GM12891 (cell line): ENCODE results near the gene OSGIN1.
"Not testable (repeated sequence)": the region's sequence is repeated elsewhere in the genome, so short reads cannot be mapped to it uniquely, and the experiment has no call there.

ENCODE experiments used
- DNase-seq: peaks from one replicate; pipeline ENCODE4 v3.0.0; 2011; ENCODE audit warnings: low spot score; ENCODE audit not compliant: insufficient read length
- FAIRE-seq: peaks from 2 replicates; lab custom pipeline; 2011; peaks lifted over from hg19 to GRCh38; lab: Jason Lieb, UNC
- PAX5 ChIP-seq: IDR thresholded peaks from 2 replicates; pipeline ENCODE4 v1.6.1; 2011; ENCODE audit warnings: low read length, moderate library complexity, mild to moderate bottlenecking; ENCODE audit not compliant: insufficient read depth, severe bottlenecking
- POLR2A ChIP-seq: IDR thresholded peaks from 2 replicates; pipeline ENCODE4 v1.6.1; 2011; ENCODE audit warnings: low read depth, low read length, control low read depth
- POLR2AphosphoS5 ChIP-seq: IDR thresholded peaks from 2 replicates; pipeline ENCODE4 v1.6.1; 2011; ENCODE audit warnings: low read depth, low read length, control low read depth
- POU2F2 ChIP-seq: IDR thresholded peaks from 2 replicates; pipeline ENCODE4 v1.6.1; 2011; ENCODE audit warnings: low read depth, mild to moderate bottlenecking, control low read depth, low read length, moderate library complexity
- SPI1 ChIP-seq: IDR thresholded peaks from 2 replicates; pipeline ENCODE4 v1.6.1; 2011; ENCODE audit warnings: low read depth, low read length, control low read depth
- TAF1 ChIP-seq: IDR thresholded peaks from 2 replicates; pipeline ENCODE4 v1.6.1; 2011; ENCODE audit warnings: low read depth, low read length, control low read depth

OSGIN1 gene

DNA sequence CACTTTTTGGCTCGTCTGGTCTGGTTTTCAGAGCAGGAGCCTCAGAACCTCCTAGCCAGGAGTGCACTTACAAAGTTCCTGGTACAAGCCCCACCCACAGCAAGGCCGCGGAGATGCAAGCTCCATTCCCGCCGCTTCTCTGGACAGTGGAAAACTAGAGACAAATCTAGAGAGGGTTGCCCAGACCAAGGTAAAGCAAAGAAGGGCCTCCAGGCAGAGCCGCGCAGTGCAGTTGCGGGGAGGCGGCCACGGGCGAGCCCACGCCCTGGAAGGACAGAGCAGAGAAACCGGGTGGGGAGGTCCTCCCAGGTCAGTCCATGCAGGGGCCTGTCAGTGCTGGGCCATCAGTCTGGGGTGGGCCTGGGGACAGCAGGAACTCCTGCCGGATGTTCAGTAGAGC lies 11.0 kb upstream of the OSGIN1 start:
- TF ChIP-seq SPI1, result no peak
- TF ChIP-seq POLR2AphosphoS5, result no peak
- no peak for TF ChIP-seq PAX5
- TF ChIP-seq TAF1, result no peak
- no peak for TF ChIP-seq POU2F2
- no peak for TF ChIP-seq POLR2A
- FAIRE-seq, result no peak
- no peak for DNase-seq

DNA sequence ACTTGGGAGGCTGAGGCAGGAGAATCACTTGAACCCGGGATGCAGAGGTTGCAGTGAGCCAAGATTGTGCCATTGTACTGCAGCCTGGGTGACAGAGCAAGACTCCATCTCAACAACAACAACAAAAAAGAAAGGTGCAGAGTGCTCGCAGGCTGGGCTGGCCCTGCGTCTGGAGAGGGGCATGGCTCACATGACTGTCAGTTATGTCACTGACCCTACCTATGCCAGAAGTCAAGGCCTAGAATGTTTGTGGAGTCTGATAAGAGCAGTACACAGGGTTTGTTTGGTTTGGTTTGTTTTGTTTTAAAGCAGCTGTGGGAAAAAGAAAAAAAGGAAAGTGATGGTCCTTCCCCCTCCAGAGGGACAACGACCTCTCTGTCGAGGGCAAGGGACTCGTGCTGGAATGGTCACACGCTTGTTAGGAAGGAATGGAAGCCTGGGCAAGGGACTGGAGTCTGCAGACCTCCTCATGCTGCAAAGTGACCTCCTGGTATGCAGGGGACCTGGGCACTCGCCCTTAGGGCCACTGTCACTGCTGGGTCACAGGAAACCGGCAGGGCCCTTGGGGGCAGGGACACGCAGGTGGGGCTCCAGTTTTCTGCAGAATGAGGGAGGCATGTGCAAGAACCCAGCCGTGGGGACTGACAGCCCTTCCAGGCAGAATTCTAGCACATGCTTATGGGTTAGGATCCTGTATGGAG lies 10.1 kb upstream of the OSGIN1 start:
- DNase-seq, result no peak

DNA sequence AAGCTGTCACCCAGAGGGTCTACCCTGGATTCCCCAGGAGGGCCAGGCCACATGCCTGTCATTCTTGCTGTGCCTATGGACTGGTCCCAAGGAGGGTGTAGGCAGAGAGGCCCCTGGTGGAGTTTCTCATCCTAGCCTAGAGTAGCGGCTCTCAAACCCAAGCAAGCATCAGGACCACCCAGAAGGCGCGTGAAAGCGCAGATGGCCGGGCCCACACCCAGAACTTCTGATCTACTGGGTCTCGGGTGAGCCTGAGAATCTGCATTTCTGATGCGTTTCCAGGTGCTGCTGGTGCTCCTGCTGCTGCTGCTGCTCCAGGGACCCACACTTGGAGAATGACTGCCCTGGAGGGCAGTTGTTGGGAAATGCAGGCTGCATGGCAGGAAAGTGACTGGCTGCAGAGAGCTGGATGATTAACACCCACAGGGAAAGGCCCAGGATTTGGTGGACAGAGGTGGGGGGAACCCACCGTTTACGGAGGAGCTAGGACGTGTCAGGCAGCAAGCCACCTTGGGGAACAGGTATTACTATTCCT lies 9.5 kb upstream of the OSGIN1 start:
- DNase-seq, result no peak
- TF ChIP-seq SPI1, result no peak
- no peak for TF ChIP-seq POLR2AphosphoS5
- TF ChIP-seq PAX5, result no peak
- no peak for TF ChIP-seq TAF1
- no peak for TF ChIP-seq POU2F2
- TF ChIP-seq POLR2A, result no peak
- FAIRE-seq, result no peak

More for the DNA sequence above, 10.1 kb upstream of the OSGIN1 start:
- no peak for FAIRE-seq
- TF ChIP-seq TAF1 (no peak), POLR2A (no peak), PAX5 (no peak), POU2F2 (no peak), SPI1 (no peak), POLR2AphosphoS5 (no peak)

DNA sequence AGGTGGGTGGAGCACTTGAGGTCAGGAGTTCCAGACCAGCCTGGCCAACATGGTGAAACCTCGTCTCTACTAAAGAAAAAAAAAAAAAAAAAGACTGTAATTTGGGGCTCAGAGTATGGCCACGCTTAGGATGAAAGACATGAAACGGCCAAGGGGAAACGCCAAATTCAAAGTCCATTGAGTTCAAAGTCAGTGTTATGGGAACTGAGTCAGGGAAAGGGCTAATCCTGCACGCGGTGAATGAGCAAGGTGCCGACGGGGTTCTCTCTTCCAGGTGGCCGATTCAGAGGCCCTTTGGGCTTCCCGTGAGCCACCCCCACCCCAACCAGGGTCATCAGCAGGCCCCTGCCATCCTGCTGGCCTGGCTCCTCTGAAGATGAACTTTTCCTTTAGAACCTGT lies 7.5 kb upstream of the OSGIN1 start:
- no peak for FAIRE-seq
- DNase-seq, result no peak
- TF ChIP-seq TAF1 (no peak), POLR2AphosphoS5 (no peak), SPI1 (no peak), POU2F2 (no peak), POLR2A (no peak), PAX5 (no peak)

DNA sequence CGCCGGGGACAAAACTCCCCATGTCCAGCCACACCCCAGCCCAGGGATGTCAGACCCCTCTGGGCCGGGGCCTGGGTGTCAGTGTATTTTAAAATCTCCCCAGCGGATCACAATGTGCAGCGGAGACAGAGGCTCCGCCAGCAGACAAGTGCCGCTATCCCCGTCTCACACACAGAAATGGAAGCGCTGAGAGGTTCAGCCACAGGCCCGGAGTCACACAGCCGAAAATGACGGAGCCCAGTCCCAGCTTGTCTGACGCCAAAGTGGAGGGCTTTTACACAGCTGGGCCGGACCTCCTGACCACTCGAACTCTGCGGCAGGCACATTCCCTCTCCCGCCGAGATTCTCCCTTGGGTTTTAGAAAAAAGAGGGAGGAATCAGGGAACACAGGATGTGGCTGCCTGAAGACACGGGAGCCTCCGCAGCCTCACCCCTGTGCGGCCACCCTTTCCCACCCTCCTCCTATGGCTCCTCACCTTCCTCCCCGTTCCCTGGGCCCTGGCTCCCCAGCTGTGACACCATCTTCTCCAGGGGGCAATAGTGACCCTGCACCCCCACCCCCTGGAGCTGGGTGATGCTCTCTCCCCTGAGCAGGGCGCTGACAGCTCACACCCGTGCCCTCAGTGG lies 6.8 kb upstream of the OSGIN1 start:
- TF ChIP-seq POLR2A (no peak), PAX5 (no peak), SPI1 (no peak), TAF1 (no peak), POLR2AphosphoS5 (no peak), POU2F2 (no peak)
- no peak for FAIRE-seq
- DNase-seq, result no peak

DNA sequence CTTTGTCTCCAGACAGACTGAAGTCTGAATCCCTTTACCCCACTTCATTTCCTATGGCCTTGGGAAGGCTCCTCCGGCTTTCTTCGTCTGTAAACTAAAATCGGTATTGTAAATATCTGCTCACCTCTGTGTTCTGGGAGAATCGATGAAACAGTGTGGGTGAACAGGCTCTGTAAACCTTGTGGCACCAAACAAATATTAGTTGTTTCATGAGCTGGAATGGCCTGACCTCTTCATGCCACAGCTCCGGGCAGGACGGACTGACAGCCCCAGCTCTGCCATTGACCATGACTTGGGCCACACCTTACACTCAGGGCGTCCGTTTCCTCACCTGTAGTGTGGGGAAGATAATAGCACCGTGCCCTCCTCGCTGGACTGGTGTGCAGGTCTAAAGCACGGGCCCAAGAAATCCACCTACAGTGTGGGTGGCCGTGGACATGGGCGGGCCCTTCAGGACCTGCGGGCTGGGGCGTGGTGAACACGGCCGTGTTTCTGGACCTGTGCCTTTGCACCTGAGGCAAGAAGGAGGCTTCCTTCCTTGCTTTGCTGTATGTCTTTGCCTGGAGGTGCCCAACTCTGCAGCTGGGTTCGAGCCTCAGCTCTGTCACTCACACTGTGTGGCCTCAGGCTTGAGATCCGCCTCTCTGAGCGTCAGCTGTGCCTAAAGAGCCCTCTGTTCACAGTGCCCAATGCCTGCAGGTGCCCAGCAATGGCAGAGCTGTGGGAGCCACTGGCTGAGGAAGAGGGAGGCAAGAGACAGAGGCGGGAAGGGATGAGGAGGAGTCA lies 6.1 kb upstream of the OSGIN1 start:
- no peak for FAIRE-seq
- DNase-seq, result no peak
- TF ChIP-seq PAX5 (no peak), POU2F2 (no peak), POLR2A (no peak), POLR2AphosphoS5 (no peak), TAF1 (no peak), SPI1 (no peak)

DNA sequence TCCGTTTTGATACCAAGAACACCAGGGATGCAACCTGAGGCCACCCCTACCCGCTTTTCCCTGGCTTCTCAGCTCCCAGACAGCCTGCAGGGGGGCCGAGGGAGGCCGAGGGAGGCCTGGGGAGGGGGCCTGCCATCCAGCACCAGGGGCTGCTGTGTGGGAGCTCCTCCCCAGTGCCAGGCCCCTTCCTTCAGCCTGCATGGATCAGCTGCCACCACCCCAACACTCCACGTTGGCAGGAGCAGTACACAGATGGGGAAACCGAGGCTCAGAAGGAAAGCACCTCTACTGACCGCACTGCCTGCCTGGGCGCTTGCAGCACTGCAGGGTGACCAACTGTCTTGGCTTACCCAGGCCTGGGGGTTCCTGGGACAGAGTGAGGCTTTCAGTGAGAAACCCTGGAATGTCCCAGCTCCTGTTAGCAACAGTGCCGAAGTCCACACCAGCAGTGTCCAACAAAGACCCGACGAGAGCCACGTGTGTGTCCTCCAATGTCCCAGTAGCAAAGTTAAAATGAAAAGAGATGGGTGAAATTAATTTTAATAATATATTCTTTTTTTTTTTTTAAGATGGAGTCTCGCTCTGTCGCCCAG lies 5.3 kb upstream of the OSGIN1 start:
- DNase-seq (no peak), FAIRE-seq (no peak)
- TF ChIP-seq POLR2A, result no peak
- TF ChIP-seq TAF1, result no peak
- no peak for TF ChIP-seq POLR2AphosphoS5
- TF ChIP-seq PAX5, result no peak
- TF ChIP-seq POU2F2, result no peak
- TF ChIP-seq SPI1, result no peak

DNA sequence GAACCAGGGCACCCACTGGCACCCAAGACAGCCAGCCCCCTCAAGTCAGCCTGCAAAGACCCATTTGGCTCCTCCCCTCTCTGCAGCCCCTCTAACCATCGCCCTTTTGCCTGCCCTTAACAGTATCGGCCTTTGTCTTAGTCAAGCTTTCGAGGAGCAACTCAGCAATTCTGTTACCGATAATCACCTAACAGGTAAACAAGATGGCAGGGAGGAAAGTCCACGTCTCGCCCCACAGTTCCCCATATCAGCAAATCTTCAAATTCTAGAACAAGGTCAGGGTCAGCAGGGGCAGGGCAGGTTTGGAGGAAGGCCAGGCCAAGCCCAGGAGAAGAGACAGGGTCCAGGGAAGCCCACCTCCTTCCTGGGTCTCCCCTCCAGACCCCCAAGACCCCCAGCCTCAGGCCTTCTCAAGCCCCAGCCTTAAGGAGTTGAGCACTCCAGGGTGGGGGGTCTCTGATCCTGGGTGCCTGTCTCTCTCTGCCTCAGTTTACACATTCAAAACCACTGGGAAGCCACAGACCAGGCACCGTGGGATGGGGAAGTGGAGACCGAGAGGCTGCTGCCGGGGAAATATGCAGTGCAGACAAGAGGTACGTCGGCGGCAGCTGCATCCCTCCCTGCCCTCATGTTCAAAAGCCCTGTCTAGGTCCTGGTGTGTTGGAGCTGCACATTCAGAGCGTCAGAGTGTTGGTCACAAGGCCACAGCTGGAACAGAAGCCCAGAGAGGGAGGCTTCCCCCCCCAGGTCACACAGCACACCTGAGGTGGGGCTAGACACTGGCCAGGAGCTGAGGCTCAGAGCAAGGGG lies 3.9 kb upstream of the OSGIN1 start:
- no peak for DNase-seq
- TF ChIP-seq SPI1 (no peak), PAX5 (no peak)
- no peak for FAIRE-seq

DNA sequence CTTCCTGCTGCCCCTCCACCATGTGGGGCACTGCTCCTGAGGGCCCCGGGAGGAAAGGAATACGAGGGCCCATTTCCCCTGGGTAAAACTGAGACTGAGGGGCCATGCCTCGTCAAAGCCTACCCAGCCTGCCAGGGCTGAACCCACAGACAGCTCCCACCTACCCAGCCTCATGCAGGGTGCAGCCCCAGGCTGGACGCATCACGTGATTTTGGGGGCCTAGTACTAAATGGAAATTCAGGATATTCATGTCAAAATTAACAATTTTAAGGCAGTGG lies 3.4 kb upstream of the OSGIN1 start:
- TF ChIP-seq SPI1 (no peak), POLR2AphosphoS5 (no peak), PAX5 (no peak), TAF1 (no peak), POLR2A (no peak), POU2F2 (no peak)
- DNase-seq, result no peak
- no peak for FAIRE-seq

DNA sequence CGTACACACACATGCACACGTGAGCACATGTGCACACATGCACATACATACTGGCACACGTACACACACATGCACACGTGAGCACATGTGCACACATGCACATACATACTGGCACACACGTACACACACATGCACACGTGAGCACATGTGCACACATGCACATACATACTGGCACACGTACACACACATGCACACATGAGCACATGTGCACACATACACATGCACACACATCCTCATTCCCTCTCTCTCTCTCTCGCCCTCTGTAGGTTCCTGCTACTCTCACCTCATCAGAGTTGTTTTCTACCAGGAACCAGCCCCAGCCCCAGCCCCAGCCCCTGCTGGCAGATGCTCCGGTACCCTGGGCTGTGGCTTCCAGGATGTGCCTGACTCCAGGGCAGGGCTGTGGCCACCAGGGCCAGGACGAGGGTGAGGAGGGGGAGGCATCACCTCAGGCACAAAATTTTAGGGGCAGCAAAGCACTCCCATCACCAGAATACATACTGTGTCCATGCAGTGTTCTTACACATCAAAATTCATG lies 2.1 kb upstream of the OSGIN1 start:
- not testable (repeated sequence) for FAIRE-seq, DNase-seq
